Activated CD4-positive, alpha-beta memory T cell treated with anti-CD3 and anti-CD28 coated beads, Interleukin-2, amount 10 ng/mL, durations not matched to agents 7 days and 5 days (primary cell): ENCODE measurements around the gene EGR4. TPM values are rescaled to one million over a fixed set of nuclear protein-coding genes. Genes with fewer than 3 reads are reported as not detected.

Experiments
- CTCF ChIA-PET: fragments of 350-600 bp; sonication (Branson Sonifier 250); formaldehyde crosslinking; loops from one replicate; lab custom pipeline; 2021; ENCODE audit warnings: antibody characterized with exemption, inconsistent platforms; lab: Charles Lee
- POLR2A ChIA-PET: fragments of 350-600 bp; sonication (Branson Sonifier 250); formaldehyde crosslinking; loops from one replicate; lab custom pipeline; 2021; ENCODE audit warnings: antibody characterized with exemption; lab: Charles Lee
- DNase-seq: peaks from one replicate; pipeline ENCODE4 v3.0.0-alpha.2; 2020
- H3K27ac Mint-ChIP-seq: one replicate; pipeline ENCODE4 v1.8.0; 2021; ENCODE audit warnings: mild to moderate bottlenecking, mixed read lengths
- H3K27me3 Mint-ChIP-seq: one replicate; pipeline ENCODE4 v1.8.0; 2021; ENCODE audit warnings: mixed read lengths
- H3K36me3 Mint-ChIP-seq: one replicate; pipeline ENCODE4 v1.8.0; 2021; ENCODE audit warnings: low read depth, mixed read lengths
- H3K4me1 Mint-ChIP-seq: one replicate; pipeline ENCODE4 v1.8.0; 2021; ENCODE audit warnings: mixed read lengths
- H3K4me3 Mint-ChIP-seq: one replicate; pipeline ENCODE4 v1.8.0; 2021; ENCODE audit warnings: mild to moderate bottlenecking, mixed read lengths
- H3K9me3 Mint-ChIP-seq: one replicate; pipeline ENCODE4 v1.8.0; 2021; ENCODE audit warnings: mixed read lengths
- total RNA-seq, 2 experiments: library from RNA; stranded (reverse); gene quantifications; one replicate each; pipeline ENCODE4 v1.2.3, GENCODE V29; 2021

Gene EGR4
- total RNA-seq, result not detected

GRCh38 chr2:73293534-73294171 is at the start of gene EGR4:
EGR4 (minus strand) TSS chr2:73293548; CDS start chr2:73293317, 231 bp downstream.
- peak; percentile 92 for DNase-seq
- Mint-ChIP-seq H3K36me3 (no peaks in the 10 kb centered on the region), H3K9me3 (no peaks in the 10 kb centered on the region), H3K27ac (no peak within 1 kb of the TSS), H3K4me1 (peaks cover 16% of the 10 kb centered on the region), H3K4me3 (peak within 1 kb of the TSS; percentile 69), H3K27me3 (peaks cover 84% of the 10 kb centered on the region)
- ChIA-PET POLR2A (interaction anchor here (0.7 to 2.5 kb wide), 3 partner anchors 9 to 92 kb away, joined by 3 to 13 read pairs (median 7); partner anchors contain the start of genes ALMS1 and CCT7), CTCF (interaction anchor here (0.7 to 1.2 kb wide), 6 partner anchors 9 to 406 kb away, joined by 3 to 5 read pairs (median 3); partner anchors contain the start of genes ALMS1, FBXO41 and SPR)

GRCh38 chr2:73341039-73341438 is 47.7 kb upstream of the EGR4 start:
- CTCF ChIA-PET, result no interaction called here
- Mint-ChIP-seq H3K36me3 (no peaks in the 10 kb centered on the region), H3K27me3 (peaks cover 5% of the 10 kb centered on the region), H3K4me1 (no peaks in the 10 kb centered on the region), H3K27ac (no peak overlapping the region), H3K9me3 (no peaks in the 10 kb centered on the region), H3K4me3 (no peak overlapping the region)
- POLR2A ChIA-PET, result no interaction called here
- no peak for DNase-seq

GRCh38 chr2:73339201-73339600 is 45.9 kb upstream of the EGR4 start:
- ChIA-PET CTCF (no interaction called here), POLR2A (no interaction called here)
- H3K36me3 Mint-ChIP-seq, result no peaks in the 10 kb centered on the region
- H3K9me3 Mint-ChIP-seq, result peaks cover 3% of the 10 kb centered on the region
- H3K27ac Mint-ChIP-seq, result no peak overlapping the region
- no peaks in the 10 kb centered on the region for H3K4me1 Mint-ChIP-seq
- no peak for DNase-seq
- no peak overlapping the region for H3K4me3 Mint-ChIP-seq
- peaks cover 6% of the 10 kb centered on the region for H3K27me3 Mint-ChIP-seq

- Mint-ChIP-seq H3K27ac (no peak overlapping the region), H3K4me1 (no peaks in the 10 kb centered on the region), H3K27me3 (peaks cover 11% of the 10 kb centered on the region), H3K9me3 (peaks cover 3% of the 10 kb centered on the region), H3K36me3 (no peaks in the 10 kb centered on the region), H3K4me3 (no peak overlapping the region)
- ChIA-PET POLR2A (no interaction called here), CTCF (no interaction called here)
- DNase-seq, result no peak
Observed at GRCh38 chr2:73337828-73338227, 44.5 kb upstream of the EGR4 start.

GRCh38 chr2:73334620-73335019 is 41.3 kb upstream of the EGR4 start:
- ChIA-PET CTCF (no interaction called here), POLR2A (no interaction called here)
- peaks cover 3% of the 10 kb centered on the region for H3K9me3 Mint-ChIP-seq
- H3K27me3 Mint-ChIP-seq, result peaks cover 16% of the 10 kb centered on the region
- no peaks in the 10 kb centered on the region for H3K36me3 Mint-ChIP-seq
- no peaks in the 10 kb centered on the region for H3K4me1 Mint-ChIP-seq
- no peak for DNase-seq
- no peak overlapping the region for H3K4me3 Mint-ChIP-seq
- no peak overlapping the region for H3K27ac Mint-ChIP-seq

GRCh38 chr2:73334045-73334444 is 40.7 kb upstream of the EGR4 start:
- Mint-ChIP-seq H3K4me3 (no peak overlapping the region), H3K36me3 (no peaks in the 10 kb centered on the region), H3K4me1 (no peaks in the 10 kb centered on the region), H3K27ac (no peak overlapping the region), H3K27me3 (peaks cover 19% of the 10 kb centered on the region), H3K9me3 (peaks cover 3% of the 10 kb centered on the region)
- DNase-seq, result no peak
- ChIA-PET CTCF (no interaction called here), POLR2A (no interaction called here)

GRCh38 chr2:73333564-73333963 is 40.2 kb upstream of the EGR4 start:
- Mint-ChIP-seq H3K27me3 (peaks cover 22% of the 10 kb centered on the region), H3K4me1 (no peaks in the 10 kb centered on the region), H3K9me3 (peaks cover 3% of the 10 kb centered on the region), H3K36me3 (no peaks in the 10 kb centered on the region), H3K27ac (no peak overlapping the region), H3K4me3 (no peak overlapping the region)
- ChIA-PET CTCF (no interaction called here), POLR2A (no interaction called here)
- no peak for DNase-seq

GRCh38 chr2:73324126-73324725 is 30.9 kb upstream of the EGR4 start:
- peaks cover 27% of the 10 kb centered on the region for H3K27me3 Mint-ChIP-seq
- H3K27ac Mint-ChIP-seq, result no peak overlapping the region
- POLR2A ChIA-PET, result no interaction called here
- no peak overlapping the region for H3K4me3 Mint-ChIP-seq
- no peak for DNase-seq
- CTCF ChIA-PET, result no interaction called here
- H3K4me1 Mint-ChIP-seq, result no peaks in the 10 kb centered on the region
- no peaks in the 10 kb centered on the region for H3K36me3 Mint-ChIP-seq
- H3K9me3 Mint-ChIP-seq, result no peaks in the 10 kb centered on the region

GRCh38 chr2:73323551-73323950 is 30.2 kb upstream of the EGR4 start:
- no peak for DNase-seq
- Mint-ChIP-seq H3K27me3 (peaks cover 22% of the 10 kb centered on the region), H3K36me3 (no peaks in the 10 kb centered on the region), H3K4me3 (no peak overlapping the region), H3K9me3 (no peaks in the 10 kb centered on the region), H3K4me1 (no peaks in the 10 kb centered on the region), H3K27ac (no peak overlapping the region)
- POLR2A ChIA-PET, result no interaction called here
- CTCF ChIA-PET, result no interaction called here

- POLR2A ChIA-PET, result no interaction called here
- Mint-ChIP-seq H3K27ac (no peak overlapping the region), H3K4me3 (no peak overlapping the region), H3K9me3 (no peaks in the 10 kb centered on the region), H3K4me1 (no peaks in the 10 kb centered on the region), H3K36me3 (no peaks in the 10 kb centered on the region), H3K27me3 (peaks cover 24% of the 10 kb centered on the region)
- DNase-seq, result no peak
- CTCF ChIA-PET, result no interaction called here
Observed at GRCh38 chr2:73314441-73314840, 21.1 kb upstream of the EGR4 start.

- ChIA-PET POLR2A (no interaction called here), CTCF (no interaction called here)
Observed at GRCh38 chr2:73307720-73308119, 14.4 kb upstream of the EGR4 start.

GRCh38 chr2:73301636-73302035 is 8.3 kb upstream of the EGR4 start:
- no peak for DNase-seq
- Mint-ChIP-seq H3K27ac (no peak overlapping the region), H3K36me3 (no peaks in the 10 kb centered on the region), H3K9me3 (no peaks in the 10 kb centered on the region), H3K4me1 (no peaks in the 10 kb centered on the region), H3K27me3 (peaks cover 50% of the 10 kb centered on the region), H3K4me3 (no peak overlapping the region)
- POLR2A ChIA-PET, result no interaction called here
- CTCF ChIA-PET, result interaction anchor here (0.7 kb wide), 1 partner anchor 259 kb away, joined by 3 read pairs; no protein-coding TSS in a partner anchor

More at GRCh38 chr2:73307720-73308119, 14.4 kb upstream of the EGR4 start:
- H3K27me3 Mint-ChIP-seq, result peaks cover 27% of the 10 kb centered on the region
- no peaks in the 10 kb centered on the region for H3K9me3 Mint-ChIP-seq
- H3K4me3 Mint-ChIP-seq, result no peak overlapping the region
- no peak overlapping the region for H3K27ac Mint-ChIP-seq
- no peaks in the 10 kb centered on the region for H3K36me3 Mint-ChIP-seq
- H3K4me1 Mint-ChIP-seq, result no peaks in the 10 kb centered on the region
- no peak for DNase-seq

- Mint-ChIP-seq H3K36me3 (no peaks in the 10 kb centered on the region), H3K4me3 (no peak overlapping the region), H3K27me3 (peaks cover 55% of the 10 kb centered on the region), H3K27ac (no peak overlapping the region), H3K4me1 (no peaks in the 10 kb centered on the region), H3K9me3 (no peaks in the 10 kb centered on the region)
- CTCF ChIA-PET, result interaction anchor here (1.2 kb wide), 1 partner anchor 12 kb away, joined by 4 read pairs; no protein-coding TSS in a partner anchor
- no peak for DNase-seq
- POLR2A ChIA-PET, result no interaction called here
Observed at GRCh38 chr2:73300926-73301325, 7.6 kb upstream of the EGR4 start.

- Mint-ChIP-seq H3K27me3 (peaks cover 68% of the 10 kb centered on the region), H3K36me3 (no peaks in the 10 kb centered on the region)
- POLR2A ChIA-PET, result no interaction called here
Observed at GRCh38 chr2:73297586-73297985, 4.2 kb upstream of the EGR4 start.

More at GRCh38 chr2:73297586-73297985, 4.2 kb upstream of the EGR4 start:
- H3K9me3 Mint-ChIP-seq, result no peaks in the 10 kb centered on the region
- H3K4me3 Mint-ChIP-seq, result no peak overlapping the region
- peaks cover 4% of the 10 kb centered on the region for H3K4me1 Mint-ChIP-seq
- DNase-seq, result no peak
- no peak overlapping the region for H3K27ac Mint-ChIP-seq
- CTCF ChIA-PET, result no interaction called here
